ENCODE results near the gene NEMP1.

Gene NEMP1

DNA sequence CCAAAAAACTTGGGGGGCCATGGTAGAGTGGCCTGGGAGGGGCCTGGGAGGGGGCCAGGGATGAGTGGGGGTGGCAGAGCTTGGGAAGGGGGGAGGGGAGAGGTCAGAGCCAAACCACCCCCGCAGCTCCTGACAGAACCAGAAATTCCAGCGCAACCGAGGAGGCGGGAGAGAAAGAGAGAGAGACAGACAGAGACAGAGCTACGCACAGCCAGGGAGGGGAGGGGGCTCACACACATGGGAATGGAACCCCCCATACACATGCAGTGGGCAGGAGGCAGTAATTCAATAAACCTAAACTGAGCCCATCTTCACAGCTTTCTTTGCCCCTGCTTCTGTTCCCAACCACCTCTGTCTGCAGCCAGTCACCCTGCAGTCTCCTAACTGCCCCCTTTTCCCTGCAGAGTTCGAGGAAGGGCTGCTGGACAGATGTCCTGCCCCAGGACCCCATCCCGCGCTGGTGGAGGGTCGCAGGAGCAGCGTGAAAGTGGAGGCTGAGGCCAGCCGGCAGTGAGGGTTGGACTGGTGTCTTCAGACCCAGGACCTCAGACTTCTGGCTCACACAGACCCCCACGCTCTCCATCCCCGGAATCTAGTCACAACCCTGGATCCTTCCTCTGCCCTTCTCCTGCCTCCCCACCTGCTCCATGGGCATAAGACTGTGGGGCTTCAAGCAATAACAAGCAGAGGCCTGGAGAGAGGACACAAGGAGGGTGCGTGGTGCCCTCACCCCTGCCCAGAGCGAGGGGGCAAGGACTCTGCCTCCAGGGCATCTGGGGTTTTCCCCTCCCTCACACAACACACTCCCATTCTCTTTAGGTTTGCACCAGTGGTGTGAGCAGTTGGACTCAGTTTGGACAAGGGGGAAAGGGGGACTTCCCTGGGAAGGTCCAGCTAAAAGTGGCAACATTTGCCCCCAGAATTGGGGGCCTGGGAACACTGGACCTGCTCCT lies 15.9 kb upstream of the NEMP1 start:
- TF ChIP-seq OSR1 (CRISPR knock-in tag; IDR thresholded peaks at IDR 0.05) (no peak), ZFP30 (CRISPR knock-in tag; IDR thresholded peaks at IDR 0.05) (no peak), ZC3H10 (CRISPR knock-in tag; IDR thresholded peaks at IDR 0.05) (no peak), ZNF70 (CRISPR knock-in tag; IDR thresholded peaks at IDR 0.05) (no peak), ARNTL (CRISPR knock-in tag; IDR thresholded peaks at IDR 0.05; ENCODE audit: borderline replicate concordance, low read depth) (no peak), ESRRG (CRISPR knock-in tag; IDR thresholded peaks at IDR 0.05) (no peak), ZNF8 (CRISPR knock-in tag; IDR thresholded peaks at IDR 0.05) (no peak), ZFP3 (CRISPR knock-in tag; IDR thresholded peaks at IDR 0.05) (no peak), GLIS3 (CRISPR knock-in tag; IDR thresholded peaks at IDR 0.05) (no peak), CSDC2 (CRISPR knock-in tag; IDR thresholded peaks at IDR 0.05) (no peak), BACH2 (CRISPR knock-in tag; IDR thresholded peaks at IDR 0.05; ENCODE audit: borderline replicate concordance) (no peak), PPARA (CRISPR knock-in tag; IDR thresholded peaks at IDR 0.05; ENCODE audit: borderline replicate concordance) (no peak), SNAI2 (CRISPR knock-in tag; IDR thresholded peaks at IDR 0.05) (no peak)
- TF ChIP-seq, protein P1, sequence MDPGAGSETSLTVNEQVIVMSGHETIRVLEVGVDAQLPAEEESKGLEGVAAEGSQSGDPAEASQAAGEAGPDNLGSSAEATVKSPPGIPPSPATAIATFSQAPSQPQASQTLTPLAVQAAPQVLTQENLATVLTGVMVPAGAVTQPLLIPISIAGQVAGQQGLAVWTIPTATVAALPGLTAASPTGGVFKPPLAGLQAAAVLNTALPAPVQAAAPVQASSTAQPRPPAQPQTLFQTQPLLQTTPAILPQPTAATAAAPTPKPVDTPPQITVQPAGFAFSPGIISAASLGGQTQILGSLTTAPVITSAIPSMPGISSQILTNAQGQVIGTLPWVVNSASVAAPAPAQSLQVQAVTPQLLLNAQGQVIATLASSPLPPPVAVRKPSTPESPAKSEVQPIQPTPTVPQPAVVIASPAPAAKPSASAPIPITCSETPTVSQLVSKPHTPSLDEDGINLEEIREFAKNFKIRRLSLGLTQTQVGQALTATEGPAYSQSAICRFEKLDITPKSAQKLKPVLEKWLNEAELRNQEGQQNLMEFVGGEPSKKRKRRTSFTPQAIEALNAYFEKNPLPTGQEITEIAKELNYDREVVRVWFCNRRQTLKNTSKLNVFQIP (CRISPR knock-in tag; IDR thresholded peaks at IDR 0.05; ENCODE audit: borderline replicate concordance, low read depth) = no peak
- TF ChIP-seq, protein P2, sequence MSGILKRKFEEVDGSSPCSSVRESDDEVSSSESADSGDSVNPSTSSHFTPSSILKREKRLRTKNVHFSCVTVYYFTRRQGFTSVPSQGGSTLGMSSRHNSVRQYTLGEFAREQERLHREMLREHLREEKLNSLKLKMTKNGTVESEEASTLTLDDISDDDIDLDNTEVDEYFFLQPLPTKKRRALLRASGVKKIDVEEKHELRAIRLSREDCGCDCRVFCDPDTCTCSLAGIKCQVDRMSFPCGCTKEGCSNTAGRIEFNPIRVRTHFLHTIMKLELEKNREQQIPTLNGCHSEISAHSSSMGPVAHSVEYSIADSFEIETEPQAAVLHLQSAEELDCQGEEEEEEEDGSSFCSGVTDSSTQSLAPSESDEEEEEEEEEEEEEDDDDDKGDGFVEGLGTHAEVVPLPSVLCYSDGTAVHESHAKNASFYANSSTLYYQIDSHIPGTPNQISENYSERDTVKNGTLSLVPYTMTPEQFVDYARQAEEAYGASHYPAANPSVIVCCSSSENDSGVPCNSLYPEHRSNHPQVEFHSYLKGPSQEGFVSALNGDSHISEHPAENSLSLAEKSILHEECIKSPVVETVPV (CRISPR knock-in tag; IDR thresholded peaks at IDR 0.05) = no peak
- TF ChIP-seq, protein P3, sequence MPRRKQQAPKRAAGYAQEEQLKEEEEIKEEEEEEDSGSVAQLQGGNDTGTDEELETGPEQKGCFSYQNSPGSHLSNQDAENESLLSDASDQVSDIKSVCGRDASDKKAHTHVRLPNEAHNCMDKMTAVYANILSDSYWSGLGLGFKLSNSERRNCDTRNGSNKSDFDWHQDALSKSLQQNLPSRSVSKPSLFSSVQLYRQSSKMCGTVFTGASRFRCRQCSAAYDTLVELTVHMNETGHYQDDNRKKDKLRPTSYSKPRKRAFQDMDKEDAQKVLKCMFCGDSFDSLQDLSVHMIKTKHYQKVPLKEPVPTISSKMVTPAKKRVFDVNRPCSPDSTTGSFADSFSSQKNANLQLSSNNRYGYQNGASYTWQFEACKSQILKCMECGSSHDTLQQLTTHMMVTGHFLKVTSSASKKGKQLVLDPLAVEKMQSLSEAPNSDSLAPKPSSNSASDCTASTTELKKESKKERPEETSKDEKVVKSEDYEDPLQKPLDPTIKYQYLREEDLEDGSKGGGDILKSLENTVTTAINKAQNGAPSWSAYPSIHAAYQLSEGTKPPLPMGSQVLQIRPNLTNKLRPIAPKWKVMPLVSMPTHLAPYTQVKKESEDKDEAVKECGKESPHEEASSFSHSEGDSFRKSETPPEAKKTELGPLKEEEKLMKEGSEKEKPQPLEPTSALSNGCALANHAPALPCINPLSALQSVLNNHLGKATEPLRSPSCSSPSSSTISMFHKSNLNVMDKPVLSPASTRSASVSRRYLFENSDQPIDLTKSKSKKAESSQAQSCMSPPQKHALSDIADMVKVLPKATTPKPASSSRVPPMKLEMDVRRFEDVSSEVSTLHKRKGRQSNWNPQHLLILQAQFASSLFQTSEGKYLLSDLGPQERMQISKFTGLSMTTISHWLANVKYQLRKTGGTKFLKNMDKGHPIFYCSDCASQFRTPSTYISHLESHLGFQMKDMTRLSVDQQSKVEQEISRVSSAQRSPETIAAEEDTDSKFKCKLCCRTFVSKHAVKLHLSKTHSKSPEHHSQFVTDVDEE (CRISPR knock-in tag; IDR thresholded peaks at IDR 0.05) = no peak
- TF ChIP-seq, protein P4, sequence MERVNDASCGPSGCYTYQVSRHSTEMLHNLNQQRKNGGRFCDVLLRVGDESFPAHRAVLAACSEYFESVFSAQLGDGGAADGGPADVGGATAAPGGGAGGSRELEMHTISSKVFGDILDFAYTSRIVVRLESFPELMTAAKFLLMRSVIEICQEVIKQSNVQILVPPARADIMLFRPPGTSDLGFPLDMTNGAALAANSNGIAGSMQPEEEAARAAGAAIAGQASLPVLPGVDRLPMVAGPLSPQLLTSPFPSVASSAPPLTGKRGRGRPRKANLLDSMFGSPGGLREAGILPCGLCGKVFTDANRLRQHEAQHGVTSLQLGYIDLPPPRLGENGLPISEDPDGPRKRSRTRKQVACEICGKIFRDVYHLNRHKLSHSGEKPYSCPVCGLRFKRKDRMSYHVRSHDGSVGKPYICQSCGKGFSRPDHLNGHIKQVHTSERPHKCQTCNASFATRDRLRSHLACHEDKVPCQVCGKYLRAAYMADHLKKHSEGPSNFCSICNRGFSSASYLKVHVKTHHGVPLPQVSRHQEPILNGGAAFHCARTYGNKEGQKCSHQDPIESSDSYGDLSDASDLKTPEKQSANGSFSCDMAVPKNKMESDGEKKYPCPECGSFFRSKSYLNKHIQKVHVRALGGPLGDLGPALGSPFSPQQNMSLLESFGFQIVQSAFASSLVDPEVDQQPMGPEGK (CRISPR knock-in tag; IDR thresholded peaks at IDR 0.05; ENCODE audit: borderline replicate concordance) = no peak
- ATAC-seq = no peak

DNA sequence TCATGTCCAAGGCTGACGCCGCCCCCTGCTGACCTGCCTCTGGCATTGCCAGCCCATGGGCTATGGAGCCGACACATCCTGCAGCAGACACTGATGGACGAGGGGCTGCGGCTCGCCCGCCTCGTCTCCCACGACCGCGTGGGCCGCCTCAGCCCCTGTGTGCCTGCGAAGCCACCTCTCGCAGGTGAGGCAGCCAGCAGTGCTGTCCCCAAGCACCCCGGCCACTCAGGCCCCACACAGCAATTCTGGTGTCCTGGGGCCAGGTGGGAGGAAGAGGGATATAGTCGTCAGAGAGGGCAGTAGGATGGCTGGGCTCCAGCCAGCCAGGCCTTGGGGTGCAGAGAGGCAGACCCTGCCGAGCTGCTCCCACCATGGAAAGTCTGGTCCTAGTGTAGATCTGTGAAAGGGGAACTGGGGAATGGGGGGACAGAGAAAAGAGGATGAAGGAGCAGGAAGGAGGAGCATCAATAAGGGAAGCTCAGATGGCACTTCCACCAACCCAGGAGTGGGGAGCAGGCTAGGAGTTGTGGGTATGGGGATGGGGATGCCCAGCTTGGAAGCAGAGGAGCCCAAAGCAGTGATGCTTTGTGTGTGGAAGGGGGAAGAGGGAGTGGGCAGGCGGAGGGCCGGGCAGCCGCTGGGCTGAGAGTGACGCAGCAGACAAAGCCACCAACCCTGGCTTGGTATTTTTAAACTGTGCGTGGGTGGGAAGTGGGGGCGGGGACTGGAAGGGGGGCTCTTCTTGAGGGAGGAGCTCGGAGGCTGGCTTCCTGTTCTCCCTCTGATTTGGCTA lies 15.0 kb upstream of the NEMP1 start:
- ATAC-seq = no peak
- TF ChIP-seq ZC3H10 (CRISPR knock-in tag; IDR thresholded peaks at IDR 0.05) = no peak
- TF ChIP-seq ZFP3 (CRISPR knock-in tag; IDR thresholded peaks at IDR 0.05) = no peak
- TF ChIP-seq, protein P3 (CRISPR knock-in tag; IDR thresholded peaks at IDR 0.05) = no peak
- TF ChIP-seq ZFP30 (CRISPR knock-in tag; IDR thresholded peaks at IDR 0.05) = no peak

Measured in SK-N-SH treated with all-trans-retinoic acid at 6 μM for 48 hours (cell line).